Astrocyte of the spinal cord (primary cell): ENCODE data around the gene ASF1A.

Experiments
- DNase-seq: peaks from one replicate; pipeline ENCODE4 v3.0.0; 2011; ENCODE audit warnings: low read depth, low spot score
- H3K4me3 ChIP-seq: 2 replicates; pipeline ENCODE4 v1.5.1; 2011; ENCODE audit warnings: low read depth, mild to moderate bottlenecking, low read length, moderate library complexity
- in situ Hi-C: cut with HindIII; loops from 2 replicates; pipeline ENCODE4 v1.10.0; 2017; ENCODE audit warnings: low sequenced_read_pairs
- TF ChIP-seq, protein P1 (sequence below): IDR thresholded peaks from 2 replicates; pipeline ENCODE4 v1.5.1; 2012; ENCODE audit warnings: low read depth, mild to moderate bottlenecking, low read length, inconsistent platforms

Gene ASF1A

GRCh38 chr6:118896339-118897136 is 2.6 kb downstream of the ASF1A start:
- peak; percentile 73 for DNase-seq
- TF ChIP-seq, protein P1, sequence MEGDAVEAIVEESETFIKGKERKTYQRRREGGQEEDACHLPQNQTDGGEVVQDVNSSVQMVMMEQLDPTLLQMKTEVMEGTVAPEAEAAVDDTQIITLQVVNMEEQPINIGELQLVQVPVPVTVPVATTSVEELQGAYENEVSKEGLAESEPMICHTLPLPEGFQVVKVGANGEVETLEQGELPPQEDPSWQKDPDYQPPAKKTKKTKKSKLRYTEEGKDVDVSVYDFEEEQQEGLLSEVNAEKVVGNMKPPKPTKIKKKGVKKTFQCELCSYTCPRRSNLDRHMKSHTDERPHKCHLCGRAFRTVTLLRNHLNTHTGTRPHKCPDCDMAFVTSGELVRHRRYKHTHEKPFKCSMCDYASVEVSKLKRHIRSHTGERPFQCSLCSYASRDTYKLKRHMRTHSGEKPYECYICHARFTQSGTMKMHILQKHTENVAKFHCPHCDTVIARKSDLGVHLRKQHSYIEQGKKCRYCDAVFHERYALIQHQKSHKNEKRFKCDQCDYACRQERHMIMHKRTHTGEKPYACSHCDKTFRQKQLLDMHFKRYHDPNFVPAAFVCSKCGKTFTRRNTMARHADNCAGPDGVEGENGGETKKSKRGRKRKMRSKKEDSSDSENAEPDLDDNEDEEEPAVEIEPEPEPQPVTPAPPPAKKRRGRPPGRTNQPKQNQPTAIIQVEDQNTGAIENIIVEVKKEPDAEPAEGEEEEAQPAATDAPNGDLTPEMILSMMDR = peak; percentile 53
- no peak overlapping the region for H3K4me3 ChIP-seq
- in situ Hi-C loops = no loop called here

GRCh38 chr6:118897386-118897785 is 3.4 kb downstream of the ASF1A start:
- in situ Hi-C loops = no loop called here
- DNase-seq = no peak
- no peak overlapping the region for H3K4me3 ChIP-seq
- TF ChIP-seq, protein P1 = no peak

GRCh38 chr6:118899948-118900347 is 6.0 kb downstream of the ASF1A start:
- no peak for DNase-seq
- in situ Hi-C loops = no loop called here
- H3K4me3 ChIP-seq = no peak overlapping the region
- TF ChIP-seq, protein P1 = no peak

DNA sequence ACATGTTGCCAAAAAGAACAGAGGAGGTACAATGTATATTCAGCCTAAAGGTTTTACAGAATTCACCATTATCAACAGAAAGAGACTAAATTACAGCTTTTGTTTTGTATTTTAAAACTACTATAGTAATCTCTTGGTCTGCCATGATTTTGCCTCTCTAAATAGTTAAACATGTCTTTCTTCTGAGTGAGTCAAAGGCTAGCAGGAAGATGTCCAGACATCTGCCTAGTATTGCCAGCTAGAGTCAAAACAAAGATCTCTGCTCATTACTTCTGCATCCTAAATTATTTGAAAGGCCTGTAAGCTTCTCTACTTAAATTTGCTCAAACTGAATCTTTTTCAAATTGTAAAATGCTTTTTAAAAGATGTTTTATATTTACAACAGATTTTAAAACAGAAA is 8.8 kb downstream of the ASF1A start:
- peak; percentile 47 for DNase-seq
- TF ChIP-seq, protein P1 = no peak
- in situ Hi-C loops = no loop called here

GRCh38 chr6:118903138-118903537 is 9.2 kb downstream of the ASF1A start:
- TF ChIP-seq, protein P1 = no peak
- DNase-seq = no peak
- no peak overlapping the region for H3K4me3 ChIP-seq
- in situ Hi-C loops = no loop called here

More for the DNA sequence above, 8.8 kb downstream of the ASF1A start:
- H3K4me3 ChIP-seq = no peak overlapping the region

GRCh38 chr6:118903691-118904090 is 9.7 kb downstream of the ASF1A start:
- TF ChIP-seq, protein P1 = no peak

More at GRCh38 chr6:118903691-118904090, 9.7 kb downstream of the ASF1A start:
- DNase-seq = no peak
- no peak overlapping the region for H3K4me3 ChIP-seq
- in situ Hi-C loops = no loop called here
